ENCODE results near the gene PDE6A.

- TF ChIP-seq CTCF (IDR thresholded peaks at IDR 0.05; ENCODE audit: insufficient read depth, low read length) (no peak), POLR2AphosphoS5 (IDR thresholded peaks at IDR 0.05; ENCODE audit: low read depth) (no peak), REST (IDR thresholded peaks at IDR 0.05; ENCODE audit: insufficient replicate concordance, low read depth) (no peak)
Measured at GRCh38 chr5:149932445-149933350, 11.9 kb downstream of the PDE6A start.

Data from HL-60 (cell line).